NCI-H2196 (cell line): ENCODE data around the gene FPR1.
A peak's percentile ranks its signal among the peaks of the same experiment; 100 is the strongest.

ENCODE experiments used
- DNase-seq: peaks from one replicate; lab custom pipeline; 2025; ENCODE audit not compliant: unreplicated experiment; lab: John Stamatoyannopoulos, UW

The FPR1 gene

GRCh38 chr19:51737924-51738323 lies 13.8 kb downstream of the FPR1 start:
- DNase-seq, result no peak

- no peak for DNase-seq
Observed at GRCh38 chr19:51737389-51737788, 14.3 kb downstream of the FPR1 start.

GRCh38 chr19:51735759-51736449 lies 15.8 kb downstream of the FPR1 start:
- DNase-seq, result no peak

GRCh38 chr19:51733742-51734522 lies 17.7 kb downstream of the FPR1 start:
- no peak for DNase-seq

- DNase-seq, result no peak
Observed at GRCh38 chr19:51729781-51730180, 21.9 kb downstream of the FPR1 start.

- no peak for DNase-seq
Observed at GRCh38 chr19:51727349-51727880, 24.3 kb downstream of the FPR1 start.

- no peak for DNase-seq
Observed at GRCh38 chr19:51726049-51726448, 25.6 kb downstream of the FPR1 start.

- DNase-seq, result no peak
Observed at GRCh38 chr19:51724543-51724942, 27.1 kb downstream of the FPR1 start.

GRCh38 chr19:51722492-51722891 lies 29.2 kb downstream of the FPR1 start:
- no peak for DNase-seq

- DNase-seq, result no peak
Observed at GRCh38 chr19:51721905-51722304, 29.8 kb downstream of the FPR1 start.

- DNase-seq, result no peak
Observed at GRCh38 chr19:51719251-51719988, 32.3 kb downstream of the FPR1 start.

GRCh38 chr19:51716925-51717324 lies 34.8 kb downstream of the FPR1 start:
- DNase-seq, result no peak

GRCh38 chr19:51715850-51716249 lies 35.8 kb downstream of the FPR1 start:
- DNase-seq, result no peak

GRCh38 chr19:51714848-51715247 lies 36.8 kb downstream of the FPR1 start:
- DNase-seq, result no peak

- DNase-seq, result no peak
Observed at GRCh38 chr19:51713319-51714285, 38.1 kb downstream of the FPR1 start.

GRCh38 chr19:51712461-51713081 lies 39.1 kb downstream of the FPR1 start:
- peak; percentile 39 for DNase-seq

- DNase-seq, result no peak
Observed at GRCh38 chr19:51711702-51712101, 40.0 kb downstream of the FPR1 start.

- no peak for DNase-seq
Observed at GRCh38 chr19:51710163-51710562, 41.5 kb downstream of the FPR1 start.

GRCh38 chr19:51709575-51709974 lies 42.1 kb downstream of the FPR1 start:
- no peak for DNase-seq

- no peak for DNase-seq
Observed at GRCh38 chr19:51708811-51709210, 42.9 kb downstream of the FPR1 start.
